ENCODE results near the gene HLCS. TPM values are rescaled to one million over a fixed set of nuclear protein-coding genes. Genes with fewer than 3 reads are reported as not detected.
"Not testable (repeated sequence)": the region's sequence is repeated elsewhere in the genome, so short reads cannot be mapped to it uniquely, and the experiment has no call there.

HLCS gene
- total RNA-seq, 4 donors from 2014 or later: 3.1 to 19.4 (median 8.9) TPM

DNA sequence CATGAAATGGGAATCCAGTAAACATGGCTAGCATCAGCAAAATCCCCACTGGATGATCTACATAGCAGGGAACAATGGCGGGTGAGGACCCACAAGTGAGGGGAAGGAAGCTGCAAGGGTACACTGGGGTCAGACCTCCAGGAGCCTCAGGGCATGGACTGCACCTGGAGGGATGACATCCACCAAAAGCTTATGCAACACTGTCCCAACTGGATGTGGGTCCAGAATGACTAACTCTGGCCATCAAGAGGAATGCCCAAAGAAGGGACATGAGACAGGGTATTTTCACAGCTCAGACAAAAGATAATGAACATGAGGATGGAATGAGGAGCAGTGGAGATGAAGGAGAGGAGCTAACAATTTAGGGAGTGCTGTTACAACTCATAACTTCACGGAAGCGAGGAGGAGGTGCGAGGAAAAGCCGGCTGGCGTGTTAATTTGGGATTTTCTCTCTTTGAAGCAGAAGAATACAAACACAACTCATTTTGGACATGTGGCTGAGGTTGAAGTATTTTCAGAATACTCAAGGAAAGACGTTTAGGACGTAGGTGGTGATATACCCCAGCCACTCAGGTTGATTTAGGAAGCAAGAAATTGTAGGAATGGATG is 5.7 kb downstream of the HLCS start:
- TF ChIP-seq POLR2A (IDR thresholded peaks at IDR 0.05): no peak
- TF ChIP-seq CTCF (IDR thresholded peaks at IDR 0.05): no peak
- 94 to 97% methylated on average over 8 of the region's 8 CpGs for WGBS, 2 donors
- intact Hi-C loops (cut with DNase I; ENCODE audit: low total_unique reads): no loop called here
- H3K4me3 ChIP-seq (ENCODE audit: low read depth, poor library complexity, severe bottlenecking): no peak overlapping the region
- no peak for DNase-seq (ENCODE audit: low spot score in 2 of 2)

- WGBS, 2 donors: 91 to 98% methylated on average over 16 of the region's 17 CpGs
- intact Hi-C loops (cut with DNase I; ENCODE audit: low total_unique reads): no loop called here
- DNase-seq (ENCODE audit: low spot score in 2 of 2): no peak
- TF ChIP-seq POLR2A (IDR thresholded peaks at IDR 0.05) (no peak), CTCF (IDR thresholded peaks at IDR 0.05) (no peak)
- no peak overlapping the region for H3K4me3 ChIP-seq (ENCODE audit: low read depth, poor library complexity, severe bottlenecking)
Measured at GRCh38 chr21:36959020-36959835, 7.2 kb downstream of the HLCS start.

GRCh38 chr21:36955783-36956182 is 10.7 kb downstream of the HLCS start:
- intact Hi-C loops (cut with DNase I; ENCODE audit: low total_unique reads): no loop called here
- WGBS, 2 donors: 91 to 95% methylated on average over 4 of the region's 4 CpGs
- no peak for DNase-seq (ENCODE audit: low spot score in 2 of 2)
- no peak for TF ChIP-seq POLR2A (IDR thresholded peaks at IDR 0.05)
- no peak for TF ChIP-seq CTCF (IDR thresholded peaks at IDR 0.05)
- no peak overlapping the region for H3K4me3 ChIP-seq (ENCODE audit: low read depth, poor library complexity, severe bottlenecking)

DNA sequence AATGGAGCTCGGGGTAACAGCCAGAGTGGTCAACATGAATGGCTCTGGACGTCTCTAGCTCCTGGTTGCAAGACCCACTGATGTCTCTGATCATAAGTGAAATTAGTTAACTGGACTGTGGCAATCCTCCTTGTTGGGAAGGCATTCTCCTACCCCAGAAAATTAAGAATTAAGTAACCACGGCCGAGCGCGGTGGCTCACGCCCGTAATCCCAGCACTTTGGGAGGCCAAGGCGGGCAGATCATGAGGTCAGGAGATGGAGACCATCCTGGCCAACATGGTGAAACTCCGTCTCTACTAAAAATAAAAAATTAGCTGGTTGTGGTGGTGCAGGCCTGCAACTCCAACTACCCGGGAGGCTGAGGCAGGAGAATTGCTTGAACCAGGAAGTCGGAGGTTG is 14.1 kb downstream of the HLCS start:
- H3K4me3 ChIP-seq (ENCODE audit: low read depth, poor library complexity, severe bottlenecking); DNase-seq (ENCODE audit: low spot score in 2 of 2); intact Hi-C loops (cut with DNase I; ENCODE audit: low total_unique reads): not testable (repeated sequence)
- 97 to 98% methylated on average over 12 of the region's 12 CpGs for WGBS, 2 donors

GRCh38 chr21:36949171-36950141 is 17.0 kb downstream of the HLCS start:
- DNase-seq (ENCODE audit: low spot score in 2 of 2): no peak
- no peak overlapping the region for H3K4me3 ChIP-seq (ENCODE audit: low read depth, poor library complexity, severe bottlenecking)
- intact Hi-C loops (cut with DNase I; ENCODE audit: low total_unique reads): no loop called here
- WGBS, 2 donors: 87 to 88% methylated on average over 6 of the region's 6 CpGs
- TF ChIP-seq POLR2A (IDR thresholded peaks at IDR 0.05): no peak
- TF ChIP-seq CTCF (IDR thresholded peaks at IDR 0.05): no peak

- H3K4me3 ChIP-seq (ENCODE audit: low read depth, poor library complexity, severe bottlenecking): no peak overlapping the region
- intact Hi-C loops (cut with DNase I; ENCODE audit: low total_unique reads): no loop called here
- no peak for TF ChIP-seq CTCF (IDR thresholded peaks at IDR 0.05)
- no peak for TF ChIP-seq POLR2A (IDR thresholded peaks at IDR 0.05)
- WGBS, 2 donors: 92 to 94% methylated on average over 6 of the region's 6 CpGs
- no peak for DNase-seq (ENCODE audit: low spot score in 2 of 2)
Measured at GRCh38 chr21:36948686-36949085, 17.8 kb downstream of the HLCS start.
